Osteoblast (primary cell): ENCODE measurements around the gene KCNQ4. TPM values are rescaled to one million over a fixed set of nuclear protein-coding genes. Genes with fewer than 3 reads are reported as not detected.

ENCODE experiments used
- DNase-seq: peaks from one replicate; pipeline ENCODE4 v3.0.0; 2011; ENCODE audit warnings: low spot score, mixed read lengths; ENCODE audit not compliant: insufficient read length; ENCODE audit errors: missing footprints
- H2AFZ ChIP-seq: 2 replicates; pipeline ENCODE4 v1.6.0; 2011; ENCODE audit warnings: mild to moderate bottlenecking, low read length
- H3K27ac ChIP-seq: 2 replicates; pipeline ENCODE4 v1.5.1; 2011; ENCODE audit warnings: mild to moderate bottlenecking, low read depth, low read length, moderate library complexity
- H3K27me3 ChIP-seq: 2 replicates; pipeline ENCODE4 v1.6.0; 2012; ENCODE audit warnings: mild to moderate bottlenecking, control low read depth, inconsistent platforms, low read length, moderate library complexity; ENCODE audit not compliant: insufficient read depth
- H3K36me3 ChIP-seq: 2 replicates; pipeline ENCODE4 v1.5.1; 2011; ENCODE audit warnings: mild to moderate bottlenecking, low read length, control low read depth, moderate library complexity; ENCODE audit not compliant: insufficient read depth
- H3K4me1 ChIP-seq: 2 replicates; pipeline ENCODE4 v1.5.1; 2011; ENCODE audit warnings: mild to moderate bottlenecking, low read length, control low read depth, moderate library complexity; ENCODE audit not compliant: insufficient read depth
- H3K4me2 ChIP-seq: 2 replicates; pipeline ENCODE4 v1.6.0; 2011; ENCODE audit warnings: mild to moderate bottlenecking, low read length; ENCODE audit not compliant: insufficient read depth
- H3K4me3 ChIP-seq: fragments of 200-600 bp; sonication (generic); 3 replicates; pipeline ENCODE4 v1.5.1; 2012; ENCODE audit warnings: mild to moderate bottlenecking, low read length, inconsistent platforms; ENCODE audit not compliant: insufficient read depth
- H3K79me2 ChIP-seq: 2 replicates; pipeline ENCODE4 v1.6.0; 2012; ENCODE audit warnings: mild to moderate bottlenecking, low read length, control low read depth, inconsistent platforms; ENCODE audit not compliant: insufficient read depth
- H3K9me3 ChIP-seq: 2 replicates; pipeline ENCODE4 v1.5.1; 2011; ENCODE audit warnings: low read depth, low read length, control low read depth
- H4K20me1 ChIP-seq: 2 replicates; pipeline ENCODE4 v1.6.0; 2012; ENCODE audit warnings: mild to moderate bottlenecking, low read length, control low read depth; ENCODE audit not compliant: insufficient read depth
- CTCF ChIP-seq: IDR thresholded peaks from 2 replicates; pipeline ENCODE4 v1.5.1; 2011; ENCODE audit warnings: mild to moderate bottlenecking, low read depth, low read length, moderate library complexity; ENCODE audit errors: extremely low read depth
- total RNA-seq: library from RNA; depleted of rRNA; stranded (reverse); fragments of >200 nt; gene quantifications from 2 replicates; pipeline ENCODE4 v1.2.3, GENCODE V29; 2012

KCNQ4 gene
- total RNA-seq, 1 donor: not detected

GRCh38 chr1:40842691-40843090 is 59.1 kb downstream of the KCNQ4 start:
- no peak overlapping the region for H3K4me2 ChIP-seq
- peaks cover 6% of the 10 kb centered on the region for H3K27me3 ChIP-seq
- TF ChIP-seq CTCF: no peak
- H3K4me3 ChIP-seq: no peak overlapping the region
- no peak overlapping the region for H2AFZ ChIP-seq
- no peaks in the 10 kb centered on the region for H4K20me1 ChIP-seq
- no peak overlapping the region for H3K27ac ChIP-seq
- H3K4me1 ChIP-seq: no peaks in the 10 kb centered on the region
- no peaks in the 10 kb centered on the region for H3K79me2 ChIP-seq
- no peak for DNase-seq
- H3K36me3 ChIP-seq: no peaks in the 10 kb centered on the region
- H3K9me3 ChIP-seq: peaks cover 8% of the 10 kb centered on the region

GRCh38 chr1:40844079-40844478 is 60.5 kb downstream of the KCNQ4 start:
- no peaks in the 10 kb centered on the region for H4K20me1 ChIP-seq
- H3K36me3 ChIP-seq: no peaks in the 10 kb centered on the region
- no peaks in the 10 kb centered on the region for H3K79me2 ChIP-seq
- H3K4me3 ChIP-seq: no peak overlapping the region
- peaks cover 8% of the 10 kb centered on the region for H3K9me3 ChIP-seq
- H2AFZ ChIP-seq: no peak overlapping the region
- H3K4me1 ChIP-seq: no peaks in the 10 kb centered on the region
- H3K4me2 ChIP-seq: no peak overlapping the region
- TF ChIP-seq CTCF: no peak
- peaks cover 6% of the 10 kb centered on the region for H3K27me3 ChIP-seq
- H3K27ac ChIP-seq: no peak overlapping the region
- DNase-seq: no peak

- Histone ChIP-seq H3K4me3 (no peak overlapping the region), H3K4me2 (peak overlapping the region; percentile 20), H3K27me3 (peaks cover 6% of the 10 kb centered on the region)
Measured at GRCh38 chr1:40844887-40845878, 61.6 kb downstream of the KCNQ4 start.

More at GRCh38 chr1:40844887-40845878, 61.6 kb downstream of the KCNQ4 start:
- Histone ChIP-seq H3K4me1 (no peaks in the 10 kb centered on the region), H4K20me1 (no peaks in the 10 kb centered on the region), H3K36me3 (no peaks in the 10 kb centered on the region), H3K27ac (no peak overlapping the region), H2AFZ (peak overlapping the region; percentile 40), H3K9me3 (peaks cover 8% of the 10 kb centered on the region), H3K79me2 (no peaks in the 10 kb centered on the region)
- TF ChIP-seq CTCF: no peak
- no peak for DNase-seq
